Measurements from ENCODE around the gene HOMER1. TPM values are rescaled to one million over a fixed set of nuclear protein-coding genes. Genes with fewer than 3 reads are reported as not detected.
A peak's percentile ranks its signal among the peaks of the same experiment; 100 is the strongest.

Gene HOMER1
- total and polyA plus RNA-seq, 2 donors (not counting 1 experiment from before 2014, with no cell fraction given) = 3.9 to 6.8 TPM

GRCh38 chr5:79489773-79490172 is 24.2 kb downstream of the HOMER1 start:
- Histone ChIP-seq H3K4me2 (ENCODE audit: extremely low read depth, insufficient read depth, low read length) (no peak overlapping the region), H3K9ac (ENCODE audit: insufficient read depth, low read length) (no peak overlapping the region), H3K36me3 (ENCODE audit: control insufficient read depth, insufficient read depth, low read length) (no peaks in the 10 kb centered on the region), H2AFZ (ENCODE audit: low read length) (no peak overlapping the region), H3K4me1 (ENCODE audit: control insufficient read depth, extremely low read depth, insufficient read depth, low read length) (no peaks in the 10 kb centered on the region), H3K27ac (ENCODE audit: insufficient read depth, low read length) (no peak overlapping the region), H3K27me3 (ENCODE audit: control insufficient read depth, insufficient read depth, low read length) (no peaks in the 10 kb centered on the region), H3K9me3 (ENCODE audit: control insufficient read depth, insufficient read depth, low read depth, low read length) (no peaks in the 10 kb centered on the region), H4K20me1 (ENCODE audit: control insufficient read depth, extremely low read depth, insufficient read depth, low read length) (no peaks in the 10 kb centered on the region), H3K79me2 (ENCODE audit: control insufficient read depth, insufficient read depth, low read length) (no peaks in the 10 kb centered on the region), H3K4me3 (replicated peaks in 1 of 4; ENCODE audit: control extremely low read depth in 1 of 4, insufficient read depth in 1 of 4, low read depth in 3 of 4, low read length in 4 of 4) (no peak overlapping the region)
- TF ChIP-seq CTCF (conservative IDR thresholded peaks at IDR 0.05 in 1 of 2, IDR thresholded peaks at IDR 0.05 in 1 of 2; ENCODE audit: low read depth in 1 of 2, low read length in 2 of 2) (no peak), EZH2 (IDR thresholded peaks at IDR 0.05; ENCODE audit: low read length, missing control alignments) (no peak)
- no peak for DNase-seq (ENCODE audit: low read depth in 2 of 2)

- Histone ChIP-seq H2AFZ (ENCODE audit: low read length) (no peak overlapping the region), H3K4me1 (ENCODE audit: control insufficient read depth, extremely low read depth, insufficient read depth, low read length) (no peaks in the 10 kb centered on the region), H3K27ac (ENCODE audit: insufficient read depth, low read length) (no peak overlapping the region), H3K9me3 (ENCODE audit: control insufficient read depth, insufficient read depth, low read depth, low read length) (no peaks in the 10 kb centered on the region), H3K4me3 (replicated peaks in 1 of 4; ENCODE audit: control extremely low read depth in 1 of 4, insufficient read depth in 1 of 4, low read depth in 3 of 4, low read length in 4 of 4) (no peak overlapping the region), H3K79me2 (ENCODE audit: control insufficient read depth, insufficient read depth, low read length) (no peaks in the 10 kb centered on the region), H4K20me1 (ENCODE audit: control insufficient read depth, extremely low read depth, insufficient read depth, low read length) (no peaks in the 10 kb centered on the region), H3K27me3 (ENCODE audit: control insufficient read depth, insufficient read depth, low read length) (no peaks in the 10 kb centered on the region), H3K4me2 (ENCODE audit: extremely low read depth, insufficient read depth, low read length) (no peak overlapping the region), H3K36me3 (ENCODE audit: control insufficient read depth, insufficient read depth, low read length) (no peaks in the 10 kb centered on the region), H3K9ac (ENCODE audit: insufficient read depth, low read length) (no peak overlapping the region)
- TF ChIP-seq EZH2 (IDR thresholded peaks at IDR 0.05; ENCODE audit: low read length, missing control alignments) (no peak), CTCF (conservative IDR thresholded peaks at IDR 0.05 in 1 of 2, IDR thresholded peaks at IDR 0.05 in 1 of 2; ENCODE audit: low read depth in 1 of 2, low read length in 2 of 2) (no peak)
- peak; percentile 3 to 82 for DNase-seq (ENCODE audit: low read depth in 2 of 2)
Observed at GRCh38 chr5:79488775-79489174, 25.2 kb downstream of the HOMER1 start.

- no peaks in the 10 kb centered on the region for H3K9me3 ChIP-seq (ENCODE audit: control insufficient read depth, insufficient read depth, low read depth, low read length)
- H3K4me3 ChIP-seq (replicated peaks in 1 of 4; ENCODE audit: control extremely low read depth in 1 of 4, insufficient read depth in 1 of 4, low read depth in 3 of 4, low read length in 4 of 4) = no peak overlapping the region
- H3K79me2 ChIP-seq (ENCODE audit: control insufficient read depth, insufficient read depth, low read length) = no peaks in the 10 kb centered on the region
- H3K27ac ChIP-seq (ENCODE audit: insufficient read depth, low read length) = no peak overlapping the region
- H3K4me1 ChIP-seq (ENCODE audit: control insufficient read depth, extremely low read depth, insufficient read depth, low read length) = no peaks in the 10 kb centered on the region
- no peaks in the 10 kb centered on the region for H4K20me1 ChIP-seq (ENCODE audit: control insufficient read depth, extremely low read depth, insufficient read depth, low read length)
- no peak overlapping the region for H2AFZ ChIP-seq (ENCODE audit: low read length)
- H3K9ac ChIP-seq (ENCODE audit: insufficient read depth, low read length) = no peak overlapping the region
- H3K4me2 ChIP-seq (ENCODE audit: extremely low read depth, insufficient read depth, low read length) = no peak overlapping the region
- no peaks in the 10 kb centered on the region for H3K27me3 ChIP-seq (ENCODE audit: control insufficient read depth, insufficient read depth, low read length)
- peak in 1 of 2 donors; percentile 50 for DNase-seq (ENCODE audit: low read depth in 2 of 2)
- H3K36me3 ChIP-seq (ENCODE audit: control insufficient read depth, insufficient read depth, low read length) = no peaks in the 10 kb centered on the region
- TF ChIP-seq CTCF (conservative IDR thresholded peaks at IDR 0.05 in 1 of 2, IDR thresholded peaks at IDR 0.05 in 1 of 2; ENCODE audit: low read depth in 1 of 2, low read length in 2 of 2) = no peak
- TF ChIP-seq EZH2 (IDR thresholded peaks at IDR 0.05; ENCODE audit: low read length, missing control alignments) = no peak
Observed at GRCh38 chr5:79488058-79488457, 25.9 kb downstream of the HOMER1 start.
